Fibroblast of the aortic adventitia (primary cell): ENCODE results near the gene UBE2QL1. TPM values are rescaled to one million over a fixed set of nuclear protein-coding genes. Genes with fewer than 3 reads are reported as not detected.

Source experiments
- DNase-seq: peaks from one replicate; pipeline ENCODE4 v3.0.0-alpha.2; 2010; ENCODE audit warnings: low read depth
- H3K4me3 ChIP-seq: 2 replicates; pipeline ENCODE4 v1.5.1; 2011; ENCODE audit warnings: low read depth, mild to moderate bottlenecking, control low read depth, low read length, moderate library complexity
- CTCF ChIP-seq: IDR thresholded peaks from 2 replicates; pipeline ENCODE4 v1.5.1; 2011; ENCODE audit warnings: mild to moderate bottlenecking, low read length, control low read depth, inconsistent platforms; ENCODE audit not compliant: insufficient read depth
- total RNA-seq: library from RNA; depleted of rRNA; stranded (reverse); fragments of >200 nt; gene quantifications from 2 replicates; pipeline ENCODE4 v1.2.3, GENCODE V29; 2012; ENCODE audit warnings: low replicate concordance

Gene UBE2QL1
- total RNA-seq, 1 donor = under 0.01 TPM

GRCh38 chr5:6543346-6543730 lies 94.7 kb downstream of the UBE2QL1 start:
- TF ChIP-seq CTCF = no peak
- no peak overlapping the region for H3K4me3 ChIP-seq
- DNase-seq = no peak

- TF ChIP-seq CTCF = no peak
- H3K4me3 ChIP-seq = no peak overlapping the region
- no peak for DNase-seq
Observed at GRCh38 chr5:6543830-6544560, 95.3 kb downstream of the UBE2QL1 start.

Other genes with a start within 250 kb of the UBE2QL1 start
- gene MED10, start 70.3 kb upstream of the UBE2QL1 start, total RNA-seq = 17.5 and 26.7 TPM in 2 replicates
- gene NSUN2, start 184.2 kb downstream of the UBE2QL1 start, total RNA-seq = 27.4 and 29.0 TPM in 2 replicates
- 5.1 and 12.0 TPM in 2 replicates for gene SRD5A1, start 184.6 kb downstream of the UBE2QL1 start, total RNA-seq